GM21360 (cell line): ENCODE data around the gene RUNX2.
"Not testable (repeated sequence)": the region's sequence is repeated elsewhere in the genome, so short reads cannot be mapped to it uniquely, and the experiment has no call there.

Experiments
- ATAC-seq: cut with Tn5 transposase; IDR thresholded peaks from one replicate; pipeline ENCODE4 v1.9.1; 2021; ENCODE audit warnings: mild to moderate bottlenecking, moderate library complexity; ENCODE audit not compliant: unreplicated experiment

Gene RUNX2

GRCh38 chr6:45450132-45450531, 122.0 kb downstream of the RUNX2 start:
- no peak for ATAC-seq

GRCh38 chr6:45450831-45451230, 122.7 kb downstream of the RUNX2 start:
- no peak for ATAC-seq

DNA sequence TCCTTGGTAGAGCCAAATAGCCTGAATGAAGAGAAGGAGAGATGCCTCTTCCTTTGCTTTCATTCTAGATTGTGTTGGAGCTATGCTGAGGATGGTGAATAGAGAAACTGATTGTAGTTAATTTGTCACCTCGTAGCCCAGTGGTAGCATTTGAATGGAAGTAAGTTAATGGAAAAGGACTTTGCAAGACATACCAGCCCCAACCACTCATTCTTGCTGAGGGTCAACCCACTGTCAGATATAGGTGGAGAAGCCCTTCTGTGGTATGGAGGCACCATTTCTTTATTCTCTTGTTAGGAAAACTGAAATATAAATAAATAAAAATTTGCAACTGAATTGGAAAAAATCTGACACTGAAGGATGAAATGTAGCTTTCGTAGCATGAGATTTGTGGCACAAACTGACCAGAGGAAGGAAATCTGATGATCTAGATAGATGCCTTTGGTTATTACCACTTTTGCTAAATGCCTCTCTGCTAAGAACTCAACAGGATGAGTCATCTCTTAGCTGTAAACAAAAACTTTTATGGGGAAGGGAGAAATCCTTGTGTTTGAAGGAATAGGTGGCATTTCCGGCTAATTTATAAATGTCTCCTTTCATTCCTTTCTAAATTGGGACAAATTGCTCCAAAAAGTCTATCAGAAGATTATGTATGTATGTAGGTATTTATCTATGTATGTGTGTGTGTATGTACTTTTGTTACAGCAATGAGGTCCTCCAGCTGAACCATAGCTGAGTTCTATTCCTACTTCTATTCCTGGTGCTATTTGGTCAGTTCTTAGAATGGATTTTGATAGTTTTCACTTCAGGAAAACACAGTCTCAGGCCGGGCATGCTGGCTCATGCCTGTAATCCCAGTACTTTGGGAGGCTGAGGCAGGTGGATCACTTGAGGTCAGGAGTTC, 126.1 kb downstream of the RUNX2 start:
- ATAC-seq, result no peak

- ATAC-seq, result no peak
Measured at GRCh38 chr6:45455408-45455807, 127.3 kb downstream of the RUNX2 start.

DNA sequence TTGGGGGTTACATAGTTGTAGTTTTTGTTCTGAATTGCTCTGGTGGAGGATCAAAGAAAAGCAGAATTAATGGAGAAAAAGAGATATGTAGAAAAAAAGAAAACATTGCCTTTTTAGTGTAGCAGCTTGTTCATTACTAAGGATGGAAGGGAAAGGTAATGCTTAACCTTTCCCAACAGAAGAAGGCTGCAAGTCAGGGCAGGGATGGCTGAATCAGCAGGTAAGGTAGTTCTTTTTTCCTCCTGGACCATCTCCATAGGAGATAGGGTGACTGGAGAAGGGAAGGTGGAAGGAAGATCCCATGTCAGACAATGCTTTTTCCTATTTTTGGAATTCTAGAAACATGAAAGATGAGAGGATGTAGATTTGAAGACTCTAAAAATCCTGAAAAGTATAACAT, 129.0 kb downstream of the RUNX2 start:
- ATAC-seq, result no peak

- ATAC-seq, result no peak
Measured at GRCh38 chr6:45458672-45459071, 130.5 kb downstream of the RUNX2 start.

GRCh38 chr6:45460166-45460565, 132.0 kb downstream of the RUNX2 start:
- no peak for ATAC-seq

- no peak for ATAC-seq
Measured at GRCh38 chr6:45461486-45461885, 133.4 kb downstream of the RUNX2 start.

DNA sequence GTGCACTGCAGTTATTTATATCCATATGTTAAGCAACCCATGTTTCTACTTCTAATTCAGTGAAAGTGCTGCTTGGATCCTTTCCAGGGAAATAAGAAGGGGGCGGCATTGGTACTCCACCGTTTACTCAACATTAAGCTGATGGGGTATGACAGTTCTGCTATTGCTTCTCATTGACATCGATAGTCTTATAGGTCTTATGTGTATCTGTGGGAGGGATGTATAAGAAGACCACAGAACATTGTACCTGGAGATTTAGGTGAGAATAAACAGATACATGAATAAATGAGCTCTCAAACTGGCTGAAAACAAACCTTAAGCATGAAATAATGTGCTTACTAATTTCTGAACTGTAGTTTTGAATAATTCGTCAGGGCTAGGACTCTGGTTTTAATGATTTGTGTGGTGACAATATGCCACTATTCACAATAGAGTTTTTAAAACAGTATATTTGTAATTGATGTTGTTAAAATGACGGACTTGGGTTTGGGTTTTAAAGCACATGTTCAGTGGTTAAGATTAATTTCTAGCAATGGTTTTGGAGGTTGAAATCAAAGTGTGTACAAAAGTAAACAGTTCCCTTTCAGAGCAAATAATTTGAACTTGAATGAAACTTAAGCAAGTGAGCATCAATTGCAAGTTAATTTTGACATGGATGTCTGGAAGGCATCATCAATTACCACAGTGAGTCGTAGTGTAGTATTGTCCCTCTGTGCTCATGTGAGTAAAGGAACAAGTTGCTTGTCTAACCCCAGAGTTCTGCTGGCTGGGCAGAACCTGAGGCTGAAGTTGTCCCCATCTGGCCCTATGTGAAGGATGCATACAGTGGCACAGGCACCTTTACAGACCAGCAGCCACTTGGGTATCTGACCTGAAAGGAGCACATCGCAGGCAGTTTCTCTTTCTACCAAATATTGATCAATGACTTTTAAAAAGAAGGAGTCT, 134.3 kb downstream of the RUNX2 start:
- ATAC-seq, result no peak

- no peak for ATAC-seq
Measured at GRCh38 chr6:45464685-45465084, 136.6 kb downstream of the RUNX2 start.

DNA sequence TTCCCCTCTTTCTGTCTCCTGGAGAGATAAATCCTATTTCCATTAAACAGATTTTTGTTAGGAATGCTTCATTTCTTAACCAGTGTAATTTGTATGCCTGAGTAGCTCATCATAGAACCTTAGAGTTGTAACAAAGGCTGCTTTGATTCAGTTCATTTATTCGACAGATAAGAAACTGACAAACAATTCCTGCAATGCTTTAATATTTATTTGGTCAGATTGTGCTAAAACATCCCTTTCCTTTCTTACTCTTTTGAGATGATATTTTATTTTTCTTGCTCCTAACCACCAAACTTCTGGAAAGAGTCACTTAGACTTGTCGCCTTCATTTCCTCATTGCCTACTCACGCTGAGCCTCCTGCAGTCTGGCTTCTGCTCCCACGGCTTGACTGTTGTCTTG, 138.6 kb downstream of the RUNX2 start:
- ATAC-seq, result no peak

DNA sequence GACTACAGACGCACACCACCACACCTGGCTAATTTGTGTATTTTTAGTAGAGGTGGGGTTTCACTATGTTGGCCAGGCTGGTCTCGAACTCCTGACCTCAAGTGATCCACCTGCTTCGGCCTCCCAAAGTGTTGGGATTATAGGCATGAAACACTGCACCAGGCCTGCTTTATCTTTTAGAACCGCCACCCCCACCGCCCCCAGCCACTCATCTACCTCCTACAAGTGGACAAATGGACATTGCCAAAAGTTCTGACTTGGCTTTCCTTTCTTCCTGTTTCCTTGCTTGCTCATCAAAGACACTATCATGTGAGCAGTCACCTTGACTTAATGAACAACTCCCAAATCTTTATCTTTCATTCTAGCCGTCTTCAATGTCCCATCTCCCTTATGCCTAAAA, 139.3 kb downstream of the RUNX2 start:
- not testable (repeated sequence) for ATAC-seq

DNA sequence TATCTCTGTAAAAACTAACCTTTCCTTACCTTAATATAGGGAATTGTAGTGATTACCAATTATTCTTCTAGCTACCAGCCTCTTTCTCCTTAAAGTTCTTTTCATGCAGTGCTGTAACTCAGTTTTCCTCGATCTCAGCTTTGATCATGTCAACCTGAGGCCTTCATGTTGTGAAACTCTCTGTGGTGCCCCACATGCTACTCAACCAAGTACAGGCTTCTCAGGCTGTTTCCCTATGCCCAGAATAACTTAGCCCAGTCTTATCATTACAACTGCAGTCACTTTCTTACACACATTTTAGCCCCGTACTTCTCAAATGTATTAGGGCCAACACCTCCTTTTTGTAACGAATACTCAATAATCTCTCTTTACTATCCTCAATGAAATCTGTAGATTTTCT, 139.7 kb downstream of the RUNX2 start:
- no peak for ATAC-seq

GRCh38 chr6:45469663-45470062, 141.5 kb downstream of the RUNX2 start:
- ATAC-seq, result no peak

DNA sequence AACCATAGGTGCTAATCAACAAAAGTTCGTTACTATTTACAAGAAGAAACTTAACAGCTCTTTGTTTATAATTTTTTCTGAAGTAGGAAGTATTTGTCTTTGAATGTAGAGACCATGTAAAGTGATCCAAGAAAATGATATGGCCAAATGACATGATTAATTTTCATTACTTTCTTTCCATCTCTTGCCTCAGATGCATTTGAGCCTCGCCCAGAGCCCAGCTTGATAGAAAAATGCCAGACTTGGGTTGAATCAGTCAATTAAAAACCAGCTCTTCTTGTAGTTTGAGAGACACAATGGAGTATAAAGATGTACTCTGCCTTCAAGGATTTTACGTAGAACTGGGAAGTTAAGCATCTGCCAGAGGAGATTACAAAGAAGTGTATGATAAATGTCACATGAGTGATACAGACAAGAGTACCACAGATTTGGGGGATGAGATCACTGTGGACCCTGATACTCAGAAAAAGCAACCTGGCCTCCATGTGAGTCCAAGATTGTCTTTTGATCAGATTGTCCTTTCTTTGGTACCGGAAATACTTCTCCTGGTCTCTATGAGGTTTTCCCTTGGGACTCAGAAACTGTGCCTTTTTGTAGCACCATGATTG, 142.1 kb downstream of the RUNX2 start:
- no peak for ATAC-seq

GRCh38 chr6:45472382-45472781, 144.3 kb downstream of the RUNX2 start:
- ATAC-seq, result no peak

DNA sequence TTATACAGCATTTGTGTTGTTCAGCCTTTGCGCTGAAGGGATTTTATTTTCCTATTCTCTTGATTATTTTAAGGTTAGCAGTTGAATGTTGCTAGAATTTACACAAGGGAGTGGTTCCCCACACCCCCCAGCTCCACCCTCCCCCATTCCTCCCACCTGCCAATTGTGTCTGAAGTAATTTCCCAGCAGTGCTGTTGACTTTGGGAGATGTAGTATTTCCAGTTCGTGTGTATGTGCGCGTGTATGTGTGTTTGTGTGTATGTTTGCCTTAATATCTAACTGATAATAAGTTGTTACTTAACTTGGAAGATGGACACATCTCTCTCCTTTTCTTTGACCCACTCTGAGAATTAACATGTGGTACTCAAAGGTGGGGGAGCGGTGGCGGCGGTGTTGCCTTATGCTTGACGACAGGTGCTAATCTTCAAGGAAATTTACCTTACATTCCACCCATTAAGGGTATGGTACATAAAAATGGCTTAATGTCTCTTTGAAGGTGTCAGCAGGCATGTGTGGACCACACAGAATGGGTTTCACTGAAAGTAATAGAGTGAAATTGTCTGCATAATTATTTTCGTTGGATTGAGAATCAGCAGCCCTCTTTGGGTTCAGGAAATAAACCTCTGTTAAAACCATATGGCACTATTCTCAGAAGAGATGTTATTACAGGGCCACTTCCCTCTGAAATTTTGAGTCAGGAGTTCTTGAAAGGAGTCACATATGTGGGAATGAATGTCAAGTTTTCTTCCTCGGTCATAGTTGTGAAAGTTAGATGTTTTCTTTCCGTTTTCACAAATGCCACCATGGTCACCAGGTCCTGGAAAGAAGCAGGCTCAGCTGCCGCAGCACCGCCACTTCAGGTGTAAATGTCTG, 145.2 kb downstream of the RUNX2 start:
- no peak for ATAC-seq

GRCh38 chr6:45474376-45474775, 146.2 kb downstream of the RUNX2 start:
- ATAC-seq, result no peak

DNA sequence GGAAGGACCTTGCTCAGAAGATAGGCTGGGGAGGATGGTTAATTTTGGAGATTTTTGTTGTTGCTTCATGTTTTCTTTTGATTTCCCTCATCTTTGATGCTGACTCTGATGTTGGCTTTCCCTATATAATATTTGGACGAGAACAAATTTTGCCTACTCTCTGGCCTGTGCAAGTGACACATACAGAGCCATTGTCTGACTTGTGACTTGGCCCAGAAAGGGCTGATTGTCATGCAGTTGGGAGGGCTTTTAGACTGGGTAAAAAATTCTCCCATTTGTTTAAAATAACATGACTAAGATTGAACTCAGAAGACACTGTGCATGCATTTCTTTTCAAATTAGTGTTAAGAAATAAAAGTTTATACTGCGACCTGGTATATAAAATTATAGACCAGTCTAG, 148.2 kb downstream of the RUNX2 start:
- no peak for ATAC-seq

DNA sequence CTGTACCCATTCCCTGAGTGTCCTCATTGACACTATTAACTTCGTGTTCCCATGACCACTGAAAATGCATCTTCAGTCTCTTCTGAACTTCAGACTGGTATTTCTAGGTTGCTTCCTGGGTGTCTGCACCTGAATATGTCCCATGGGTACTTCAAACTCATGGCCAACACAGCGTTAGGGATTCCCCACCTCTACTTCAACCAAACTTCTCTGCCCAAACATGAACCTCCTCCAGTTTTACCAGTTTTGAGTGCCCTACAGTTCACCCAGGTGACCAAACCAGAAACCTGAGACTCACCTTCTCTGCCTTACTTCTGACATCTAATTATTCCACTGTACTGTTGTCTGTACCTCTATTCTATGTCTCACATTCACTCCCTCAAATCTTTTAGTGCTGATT, 149.1 kb downstream of the RUNX2 start:
- no peak for ATAC-seq
